ENCODE measurements around the gene ELL. TPM values are rescaled to one million over a fixed set of nuclear protein-coding genes. Genes with fewer than 3 reads are reported as not detected.

Gene ELL
- total and polyA plus RNA-seq, 8 donors: 4.1 to 88.7 (median 11.2) TPM

- TF ChIP-seq POLR2A (IDR thresholded peaks at IDR 0.05) (no peak), EP300 (IDR thresholded peaks at IDR 0.05) (no peak), POLR2AphosphoS5 (IDR thresholded peaks at IDR 0.05) (no peak), CTCF (IDR thresholded peaks at IDR 0.05) (no peak)
- DNase-seq: no peak
- intact Hi-C loops (cut with DNase I; ENCODE audit: low total_unique reads): no loop called here
- 96 to 99% (median 98%) methylated on average over 22 of the region's 22 CpGs for WGBS, 5 donors
- Histone ChIP-seq H3K27ac (no peak overlapping the region), H3K27me3 (no peaks in the 10 kb centered on the region), H3K4me1 (no peaks in the 10 kb centered on the region), H3K4me3 (no peak overlapping the region), H3K9me3 (no peaks in the 10 kb centered on the region), H3K36me3 (peaks cover 26 to 75% (median 67%) of the 10 kb centered on the region in 4 donors)
Observed at GRCh38 chr19:18532168-18532890, 10.5 kb upstream of the ELL start.

- H3K9me3 ChIP-seq: no peaks in the 10 kb centered on the region
- intact Hi-C loops (cut with DNase I; ENCODE audit: low total_unique reads): no loop called here
- H3K36me3 ChIP-seq: peaks cover 18 to 66% (median 59%) of the 10 kb centered on the region in 4 donors
- no peaks in the 10 kb centered on the region for H3K27me3 ChIP-seq
- DNase-seq: no peak
- H3K27ac ChIP-seq: no peak overlapping the region
- TF ChIP-seq POLR2AphosphoS5 (IDR thresholded peaks at IDR 0.05) (no peak), CTCF (IDR thresholded peaks at IDR 0.05) (no peak), POLR2A (IDR thresholded peaks at IDR 0.05) (no peak), EP300 (IDR thresholded peaks at IDR 0.05) (no peak)
- WGBS, 5 donors: 89 to 96% (median 93%) methylated on average over 6 to 9 of the region's 9 CpGs
- H3K4me3 ChIP-seq: no peak overlapping the region
- no peaks in the 10 kb centered on the region for H3K4me1 ChIP-seq
Observed at GRCh38 chr19:18531485-18531884, 9.6 kb upstream of the ELL start.

GRCh38 chr19:18529782-18530181 lies 7.9 kb upstream of the ELL start:
- no peaks in the 10 kb centered on the region for H3K9me3 ChIP-seq
- no peak for DNase-seq
- peaks cover 15 to 49% (median 42%) of the 10 kb centered on the region in 4 donors for H3K36me3 ChIP-seq
- intact Hi-C loops (cut with DNase I; ENCODE audit: low total_unique reads): no loop called here
- H3K27ac ChIP-seq: no peak overlapping the region
- no peaks in the 10 kb centered on the region for H3K4me1 ChIP-seq
- WGBS, 5 donors: 69 to 83% (median 77%) methylated on average over 7 of the region's 7 CpGs
- no peak for TF ChIP-seq CTCF (IDR thresholded peaks at IDR 0.05)
- TF ChIP-seq EP300 (IDR thresholded peaks at IDR 0.05): no peak
- TF ChIP-seq POLR2AphosphoS5 (IDR thresholded peaks at IDR 0.05): no peak
- no peak for TF ChIP-seq POLR2A (IDR thresholded peaks at IDR 0.05)
- H3K27me3 ChIP-seq: no peaks in the 10 kb centered on the region
- no peak overlapping the region for H3K4me3 ChIP-seq

GRCh38 chr19:18526316-18526715 lies 4.4 kb upstream of the ELL start:
- H3K4me3 ChIP-seq: no peak overlapping the region
- intact Hi-C loops (cut with DNase I; ENCODE audit: low total_unique reads): no loop called here
- H3K27me3 ChIP-seq: no peaks in the 10 kb centered on the region
- peaks cover 2 to 15% (median 10%) of the 10 kb centered on the region in 4 donors for H3K36me3 ChIP-seq
- TF ChIP-seq CTCF (IDR thresholded peaks at IDR 0.05) (no peak), POLR2AphosphoS5 (IDR thresholded peaks at IDR 0.05) (no peak), EP300 (IDR thresholded peaks at IDR 0.05) (no peak), POLR2A (IDR thresholded peaks at IDR 0.05) (no peak)
- no peak overlapping the region for H3K27ac ChIP-seq
- H3K4me1 ChIP-seq: peaks cover 5 to 6% (median 6%) of the 10 kb centered on the region in 4 donors
- no peak for DNase-seq
- no peaks in the 10 kb centered on the region for H3K9me3 ChIP-seq
- 81 to 90% (median 87%) methylated on average over 9 of the region's 9 CpGs for WGBS, 5 donors
